GM12878 (cell line): ENCODE measurements around the gene S100A14.

Source experiments
- EED ChIP-seq: sonication (generic); IDR thresholded peaks from 2 replicates; pipeline ENCODE4 v1.6.1; 2016; ENCODE audit warnings: antibody characterized with exemption, low read depth
- EP300 ChIP-seq, 2 experiments: fragments of 150-350 bp in 1 of 2; IDR thresholded peaks; 2 replicates each; pipeline ENCODE4 v1.6.1; 2011 to 2012; ENCODE audit warnings: low read depth in 2 of 2, low read length in 2 of 2, borderline replicate concordance in 1 of 2, improper control_type of control experiment in 1 of 2, inconsistent platforms in 1 of 2; ENCODE audit not compliant: control insufficient read depth in 1 of 2
- EZH2 ChIP-seq: IDR thresholded peaks from 2 replicates; pipeline ENCODE4 v1.6.1; 2012; ENCODE audit warnings: low read depth, mild to moderate bottlenecking, control low read depth, inconsistent platforms, low read length, borderline replicate concordance; ENCODE audit not compliant: control insufficient read depth
- POLR2A ChIP-seq: IDR thresholded peaks from 2 replicates; pipeline ENCODE4 v1.6.1; 2011; ENCODE audit warnings: low read depth, mild to moderate bottlenecking, low read length
- RAD21 ChIP-seq: IDR thresholded peaks from 2 replicates; pipeline ENCODE4 v1.6.1; 2011; ENCODE audit warnings: mild to moderate bottlenecking, low read depth, low read length, moderate library complexity; ENCODE audit not compliant: insufficient read depth
- RBBP5 ChIP-seq: fragments of 200-600 bp; sonication (generic); conservative IDR thresholded peaks from 2 replicates; pipeline ENCODE4 v1.6.1; 2016
- RFX5 ChIP-seq: IDR thresholded peaks from 2 replicates; pipeline ENCODE4 v1.6.1; 2011; ENCODE audit warnings: low read depth, low read length, improper control_type of control experiment
- SMC3 ChIP-seq: IDR thresholded peaks from 2 replicates; pipeline ENCODE4 v1.6.1; 2011; ENCODE audit warnings: low read length, improper control_type of control experiment, borderline replicate concordance
- SUZ12 ChIP-seq: fragments of 200-600 bp; sonication (generic); IDR thresholded peaks from one replicate; pipeline ENCODE4 v1.6.1; 2018; ENCODE audit warnings: antibody characterized with exemption, mild to moderate bottlenecking; ENCODE audit not compliant: unreplicated experiment
- TAF1 ChIP-seq: IDR thresholded peaks from 2 replicates; pipeline ENCODE4 v1.6.1; 2011; ENCODE audit warnings: mild to moderate bottlenecking, low read depth, low read length, borderline replicate concordance
- ZZZ3 ChIP-seq: IDR thresholded peaks from 2 replicates; pipeline ENCODE4 v1.6.1; 2011; ENCODE audit warnings: low read depth; ENCODE audit not compliant: control insufficient read depth, insufficient read length
- TF ChIP-seq, protein P1 (sequence below), 3 experiments: IDR thresholded peaks in 2 of 3; conservative IDR thresholded peaks in 1 of 3; 2 replicates each; pipeline ENCODE4 v1.5.1; 2011; ENCODE audit warnings: low read depth in 3 of 3, low read length in 3 of 3, mild to moderate bottlenecking in 3 of 3, control low read depth in 2 of 3, moderate library complexity in 2 of 3, inconsistent platforms in 1 of 3, mixed read lengths in 1 of 3; ENCODE audit not compliant: control insufficient read depth in 2 of 3, insufficient read depth in 1 of 3; ENCODE audit errors: extremely low read depth in 1 of 3
- TF ChIP-seq, protein P2 (sequence below): IDR thresholded peaks from 2 replicates; pipeline ENCODE4 v1.6.1; 2012; ENCODE audit warnings: mild to moderate bottlenecking, low read depth, low read length
- TF ChIP-seq, protein P3 (sequence below): fragments of 450-650 bp; IDR thresholded peaks from 2 replicates; pipeline ENCODE4 v1.6.1; 2017; ENCODE audit warnings: mild to moderate bottlenecking, low read depth, inconsistent platforms; ENCODE audit not compliant: poor library complexity, severe bottlenecking

DNA sequence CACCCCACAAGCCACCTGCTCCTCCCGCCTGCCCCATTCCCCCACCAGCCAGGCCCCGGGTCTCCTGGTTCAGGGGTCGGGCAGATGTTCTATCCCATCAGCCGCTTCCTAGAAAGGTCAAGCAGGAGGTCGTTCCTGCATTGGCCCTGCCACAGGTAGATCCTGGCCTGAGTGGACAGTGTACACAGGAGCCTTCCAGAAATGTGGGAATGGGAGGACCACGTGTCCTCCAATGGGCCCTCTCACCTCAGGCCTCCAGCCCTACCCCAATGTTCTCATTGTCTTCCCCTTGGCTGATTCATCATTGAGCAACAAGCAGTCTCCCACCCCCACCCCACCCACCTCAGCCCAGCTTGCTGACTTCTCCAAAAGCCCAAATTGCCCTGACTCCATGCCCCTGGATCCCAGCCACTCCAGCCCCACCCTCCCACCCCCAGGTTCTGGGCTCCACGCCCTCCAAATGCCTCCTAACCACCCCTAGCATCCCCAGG is 5.3 kb downstream of the S100A14 start:
- TF ChIP-seq EED (no peak), EP300 (IDR thresholded peaks at IDR 0.05; ENCODE audit: borderline replicate concordance in 1 of 2, control insufficient read depth in 1 of 2, low read depth in 2 of 2, low read length in 2 of 2) (no peak), RBBP5 (no peak), SUZ12 (no peak), TAF1 (no peak), RFX5 (no peak), POLR2A (no peak), EZH2 (no peak), ZZZ3 (no peak), RAD21 (no peak), SMC3 (no peak)
- TF ChIP-seq, protein P1, sequence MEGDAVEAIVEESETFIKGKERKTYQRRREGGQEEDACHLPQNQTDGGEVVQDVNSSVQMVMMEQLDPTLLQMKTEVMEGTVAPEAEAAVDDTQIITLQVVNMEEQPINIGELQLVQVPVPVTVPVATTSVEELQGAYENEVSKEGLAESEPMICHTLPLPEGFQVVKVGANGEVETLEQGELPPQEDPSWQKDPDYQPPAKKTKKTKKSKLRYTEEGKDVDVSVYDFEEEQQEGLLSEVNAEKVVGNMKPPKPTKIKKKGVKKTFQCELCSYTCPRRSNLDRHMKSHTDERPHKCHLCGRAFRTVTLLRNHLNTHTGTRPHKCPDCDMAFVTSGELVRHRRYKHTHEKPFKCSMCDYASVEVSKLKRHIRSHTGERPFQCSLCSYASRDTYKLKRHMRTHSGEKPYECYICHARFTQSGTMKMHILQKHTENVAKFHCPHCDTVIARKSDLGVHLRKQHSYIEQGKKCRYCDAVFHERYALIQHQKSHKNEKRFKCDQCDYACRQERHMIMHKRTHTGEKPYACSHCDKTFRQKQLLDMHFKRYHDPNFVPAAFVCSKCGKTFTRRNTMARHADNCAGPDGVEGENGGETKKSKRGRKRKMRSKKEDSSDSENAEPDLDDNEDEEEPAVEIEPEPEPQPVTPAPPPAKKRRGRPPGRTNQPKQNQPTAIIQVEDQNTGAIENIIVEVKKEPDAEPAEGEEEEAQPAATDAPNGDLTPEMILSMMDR (IDR thresholded peaks at IDR 0.05 in 2 of 3, conservative IDR thresholded peaks at IDR 0.05 in 1 of 3; ENCODE audit: control insufficient read depth in 2 of 3, extremely low read depth in 1 of 3, insufficient read depth in 1 of 3, low read depth in 3 of 3, low read length in 3 of 3): no peak
- TF ChIP-seq, protein P2, sequence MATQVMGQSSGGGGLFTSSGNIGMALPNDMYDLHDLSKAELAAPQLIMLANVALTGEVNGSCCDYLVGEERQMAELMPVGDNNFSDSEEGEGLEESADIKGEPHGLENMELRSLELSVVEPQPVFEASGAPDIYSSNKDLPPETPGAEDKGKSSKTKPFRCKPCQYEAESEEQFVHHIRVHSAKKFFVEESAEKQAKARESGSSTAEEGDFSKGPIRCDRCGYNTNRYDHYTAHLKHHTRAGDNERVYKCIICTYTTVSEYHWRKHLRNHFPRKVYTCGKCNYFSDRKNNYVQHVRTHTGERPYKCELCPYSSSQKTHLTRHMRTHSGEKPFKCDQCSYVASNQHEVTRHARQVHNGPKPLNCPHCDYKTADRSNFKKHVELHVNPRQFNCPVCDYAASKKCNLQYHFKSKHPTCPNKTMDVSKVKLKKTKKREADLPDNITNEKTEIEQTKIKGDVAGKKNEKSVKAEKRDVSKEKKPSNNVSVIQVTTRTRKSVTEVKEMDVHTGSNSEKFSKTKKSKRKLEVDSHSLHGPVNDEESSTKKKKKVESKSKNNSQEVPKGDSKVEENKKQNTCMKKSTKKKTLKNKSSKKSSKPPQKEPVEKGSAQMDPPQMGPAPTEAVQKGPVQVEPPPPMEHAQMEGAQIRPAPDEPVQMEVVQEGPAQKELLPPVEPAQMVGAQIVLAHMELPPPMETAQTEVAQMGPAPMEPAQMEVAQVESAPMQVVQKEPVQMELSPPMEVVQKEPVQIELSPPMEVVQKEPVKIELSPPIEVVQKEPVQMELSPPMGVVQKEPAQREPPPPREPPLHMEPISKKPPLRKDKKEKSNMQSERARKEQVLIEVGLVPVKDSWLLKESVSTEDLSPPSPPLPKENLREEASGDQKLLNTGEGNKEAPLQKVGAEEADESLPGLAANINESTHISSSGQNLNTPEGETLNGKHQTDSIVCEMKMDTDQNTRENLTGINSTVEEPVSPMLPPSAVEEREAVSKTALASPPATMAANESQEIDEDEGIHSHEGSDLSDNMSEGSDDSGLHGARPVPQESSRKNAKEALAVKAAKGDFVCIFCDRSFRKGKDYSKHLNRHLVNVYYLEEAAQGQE: no peak
- TF ChIP-seq, protein P3, sequence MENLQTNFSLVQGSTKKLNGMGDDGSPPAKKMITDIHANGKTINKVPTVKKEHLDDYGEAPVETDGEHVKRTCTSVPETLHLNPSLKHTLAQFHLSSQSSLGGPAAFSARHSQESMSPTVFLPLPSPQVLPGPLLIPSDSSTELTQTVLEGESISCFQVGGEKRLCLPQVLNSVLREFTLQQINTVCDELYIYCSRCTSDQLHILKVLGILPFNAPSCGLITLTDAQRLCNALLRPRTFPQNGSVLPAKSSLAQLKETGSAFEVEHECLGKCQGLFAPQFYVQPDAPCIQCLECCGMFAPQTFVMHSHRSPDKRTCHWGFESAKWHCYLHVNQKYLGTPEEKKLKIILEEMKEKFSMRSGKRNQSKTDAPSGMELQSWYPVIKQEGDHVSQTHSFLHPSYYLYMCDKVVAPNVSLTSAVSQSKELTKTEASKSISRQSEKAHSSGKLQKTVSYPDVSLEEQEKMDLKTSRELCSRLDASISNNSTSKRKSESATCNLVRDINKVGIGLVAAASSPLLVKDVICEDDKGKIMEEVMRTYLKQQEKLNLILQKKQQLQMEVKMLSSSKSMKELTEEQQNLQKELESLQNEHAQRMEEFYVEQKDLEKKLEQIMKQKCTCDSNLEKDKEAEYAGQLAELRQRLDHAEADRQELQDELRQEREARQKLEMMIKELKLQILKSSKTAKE: no peak
